ENCODE results near the gene REST. TPM values are rescaled to one million over a fixed set of nuclear protein-coding genes. Genes with fewer than 3 reads are reported as not detected.

REST gene
- total and polyA plus RNA-seq, 9 of the 15 experiments (the other 6 are each of a cell fraction or from before 2014, with no cell fraction given), result 2.9 to 24.0 (median 19.2) TPM

DNA sequence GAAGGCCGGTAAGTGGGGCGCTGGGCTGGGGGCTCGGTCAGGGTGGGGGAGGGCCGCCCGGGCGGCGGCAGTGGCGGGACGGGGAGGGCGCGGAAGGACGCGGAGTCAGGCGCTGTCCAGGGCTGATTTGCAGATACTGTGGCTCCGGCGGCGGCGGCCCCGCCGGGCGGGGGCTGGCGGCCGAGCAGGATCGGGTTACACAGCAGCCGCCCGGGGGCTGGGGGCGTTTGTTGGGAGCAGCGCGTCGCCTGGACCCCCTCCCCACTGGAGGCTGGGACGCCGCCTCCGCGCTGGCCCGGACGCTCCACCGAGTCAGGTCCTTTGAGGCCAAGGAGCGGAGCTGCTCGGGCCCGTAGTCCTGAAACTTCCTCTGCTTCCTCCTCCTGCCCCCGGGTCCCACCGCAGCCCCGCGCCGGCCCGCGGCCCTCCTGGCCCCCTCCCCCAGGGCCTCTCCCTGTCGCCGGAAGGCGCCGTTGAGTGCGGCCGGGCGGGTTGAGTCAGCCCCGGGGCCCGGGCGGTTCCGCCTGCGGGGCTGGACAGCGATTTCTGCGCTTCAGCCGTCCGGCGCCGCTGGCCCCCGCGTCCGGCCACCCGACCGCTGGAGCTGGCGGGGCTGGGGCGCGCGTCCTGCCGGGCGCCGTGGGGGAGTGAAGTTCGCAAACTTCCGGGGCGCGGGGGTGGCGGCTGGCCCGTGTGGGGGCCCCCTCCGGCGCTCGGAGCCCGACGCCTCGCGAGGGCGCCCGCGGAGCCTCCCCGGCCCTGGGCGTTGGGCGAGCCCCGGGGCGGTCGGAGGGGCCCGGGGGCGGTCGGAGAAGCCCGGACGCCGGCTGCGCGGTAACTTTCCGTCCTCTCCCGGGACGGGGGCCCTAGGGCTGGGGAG is 746 bp downstream of the REST start (continued):
- TF ChIP-seq, protein P1, sequence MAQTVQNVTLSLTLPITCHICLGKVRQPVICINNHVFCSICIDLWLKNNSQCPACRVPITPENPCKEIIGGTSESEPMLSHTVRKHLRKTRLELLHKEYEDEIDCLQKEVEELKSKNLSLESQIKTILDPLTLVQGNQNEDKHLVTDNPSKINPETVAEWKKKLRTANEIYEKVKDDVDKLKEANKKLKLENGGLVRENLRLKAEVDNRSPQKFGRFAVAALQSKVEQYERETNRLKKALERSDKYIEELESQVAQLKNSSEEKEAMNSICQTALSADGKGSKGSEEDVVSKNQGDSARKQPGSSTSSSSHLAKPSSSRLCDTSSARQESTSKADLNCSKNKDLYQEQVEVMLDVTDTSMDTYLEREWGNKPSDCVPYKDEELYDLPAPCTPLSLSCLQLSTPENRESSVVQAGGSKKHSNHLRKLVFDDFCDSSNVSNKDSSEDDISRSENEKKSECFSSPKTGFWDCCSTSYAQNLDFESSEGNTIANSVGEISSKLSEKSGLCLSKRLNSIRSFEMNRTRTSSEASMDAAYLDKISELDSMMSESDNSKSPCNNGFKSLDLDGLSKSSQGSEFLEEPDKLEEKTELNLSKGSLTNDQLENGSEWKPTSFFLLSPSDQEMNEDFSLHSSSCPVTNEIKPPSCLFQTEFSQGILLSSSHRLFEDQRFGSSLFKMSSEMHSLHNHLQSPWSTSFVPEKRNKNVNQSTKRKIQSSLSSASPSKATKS (CRISPR knock-in tag; IDR thresholded peaks at IDR 0.05), result no peak
- TF ChIP-seq, protein P2, sequence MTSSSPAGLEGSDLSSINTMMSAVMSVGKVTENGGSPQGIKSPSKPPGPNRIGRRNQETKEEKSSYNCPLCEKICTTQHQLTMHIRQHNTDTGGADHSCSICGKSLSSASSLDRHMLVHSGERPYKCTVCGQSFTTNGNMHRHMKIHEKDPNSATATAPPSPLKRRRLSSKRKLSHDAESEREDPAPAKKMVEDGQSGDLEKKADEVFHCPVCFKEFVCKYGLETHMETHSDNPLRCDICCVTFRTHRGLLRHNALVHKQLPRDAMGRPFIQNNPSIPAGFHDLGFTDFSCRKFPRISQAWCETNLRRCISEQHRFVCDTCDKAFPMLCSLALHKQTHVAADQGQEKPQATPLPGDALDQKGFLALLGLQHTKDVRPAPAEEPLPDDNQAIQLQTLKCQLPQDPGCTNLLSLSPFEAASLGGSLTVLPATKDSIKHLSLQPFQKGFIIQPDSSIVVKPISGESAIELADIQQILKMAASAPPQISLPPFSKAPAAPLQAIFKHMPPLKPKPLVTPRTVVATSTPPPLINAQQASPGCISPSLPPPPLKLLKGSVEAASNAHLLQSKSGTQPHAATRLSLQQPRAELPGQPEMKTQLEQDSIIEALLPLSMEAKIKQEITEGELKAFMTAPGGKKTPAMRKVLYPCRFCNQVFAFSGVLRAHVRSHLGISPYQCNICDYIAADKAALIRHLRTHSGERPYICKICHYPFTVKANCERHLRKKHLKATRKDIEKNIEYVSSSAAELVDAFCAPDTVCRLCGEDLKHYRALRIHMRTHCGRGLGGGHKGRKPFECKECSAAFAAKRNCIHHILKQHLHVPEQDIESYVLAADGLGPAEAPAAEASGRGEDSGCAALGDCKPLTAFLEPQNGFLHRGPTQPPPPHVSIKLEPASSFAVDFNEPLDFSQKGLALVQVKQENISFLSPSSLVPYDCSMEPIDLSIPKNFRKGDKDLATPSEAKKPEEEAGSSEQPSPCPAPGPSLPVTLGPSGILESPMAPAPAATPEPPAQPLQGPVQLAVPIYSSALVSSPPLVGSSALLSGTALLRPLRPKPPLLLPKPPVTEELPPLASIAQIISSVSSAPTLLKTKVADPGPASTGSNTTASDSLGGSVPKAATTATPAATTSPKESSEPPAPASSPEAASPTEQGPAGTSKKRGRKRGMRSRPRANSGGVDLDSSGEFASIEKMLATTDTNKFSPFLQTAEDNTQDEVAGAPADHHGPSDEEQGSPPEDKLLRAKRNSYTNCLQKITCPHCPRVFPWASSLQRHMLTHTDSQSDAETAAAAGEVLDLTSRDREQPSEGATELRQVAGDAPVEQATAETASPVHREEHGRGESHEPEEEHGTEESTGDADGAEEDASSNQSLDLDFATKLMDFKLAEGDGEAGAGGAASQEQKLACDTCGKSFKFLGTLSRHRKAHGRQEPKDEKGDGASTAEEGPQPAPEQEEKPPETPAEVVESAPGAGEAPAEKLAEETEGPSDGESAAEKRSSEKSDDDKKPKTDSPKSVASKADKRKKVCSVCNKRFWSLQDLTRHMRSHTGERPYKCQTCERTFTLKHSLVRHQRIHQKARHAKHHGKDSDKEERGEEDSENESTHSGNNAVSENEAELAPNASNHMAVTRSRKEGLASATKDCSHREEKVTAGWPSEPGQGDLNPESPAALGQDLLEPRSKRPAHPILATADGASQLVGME (CRISPR knock-in tag; IDR thresholded peaks at IDR 0.05), result 0 out of 2 replicates have a peak, but pooled peaks have one; percentile 52
- TF ChIP-seq, protein P3, sequence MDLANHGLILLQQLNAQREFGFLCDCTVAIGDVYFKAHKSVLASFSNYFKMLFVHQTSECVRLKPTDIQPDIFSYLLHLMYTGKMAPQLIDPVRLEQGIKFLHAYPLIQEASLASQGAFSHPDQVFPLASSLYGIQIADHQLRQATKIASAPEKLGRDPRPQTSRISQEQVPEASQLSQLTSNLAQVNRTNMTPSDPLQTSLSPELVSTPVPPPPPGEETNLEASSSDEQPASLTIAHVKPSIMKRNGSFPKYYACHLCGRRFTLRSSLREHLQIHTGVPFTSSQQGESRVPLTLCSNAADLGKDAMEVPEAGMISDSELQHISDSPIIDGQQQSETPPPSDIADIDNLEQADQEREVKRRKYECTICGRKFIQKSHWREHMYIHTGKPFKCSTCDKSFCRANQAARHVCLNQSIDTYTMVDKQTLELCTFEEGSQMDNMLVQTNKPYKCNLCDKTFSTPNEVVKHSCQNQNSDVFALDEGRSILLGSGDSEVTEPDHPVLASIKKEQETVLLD (IDR thresholded peaks at IDR 0.05), result no peak
- no peak for TF ChIP-seq MTA2 (IDR thresholded peaks at IDR 0.05; ENCODE audit: low read depth)
- no peak for TF ChIP-seq TCF3 (CRISPR knock-in tag; IDR thresholded peaks at IDR 0.05)
- TF ChIP-seq, protein P4, sequence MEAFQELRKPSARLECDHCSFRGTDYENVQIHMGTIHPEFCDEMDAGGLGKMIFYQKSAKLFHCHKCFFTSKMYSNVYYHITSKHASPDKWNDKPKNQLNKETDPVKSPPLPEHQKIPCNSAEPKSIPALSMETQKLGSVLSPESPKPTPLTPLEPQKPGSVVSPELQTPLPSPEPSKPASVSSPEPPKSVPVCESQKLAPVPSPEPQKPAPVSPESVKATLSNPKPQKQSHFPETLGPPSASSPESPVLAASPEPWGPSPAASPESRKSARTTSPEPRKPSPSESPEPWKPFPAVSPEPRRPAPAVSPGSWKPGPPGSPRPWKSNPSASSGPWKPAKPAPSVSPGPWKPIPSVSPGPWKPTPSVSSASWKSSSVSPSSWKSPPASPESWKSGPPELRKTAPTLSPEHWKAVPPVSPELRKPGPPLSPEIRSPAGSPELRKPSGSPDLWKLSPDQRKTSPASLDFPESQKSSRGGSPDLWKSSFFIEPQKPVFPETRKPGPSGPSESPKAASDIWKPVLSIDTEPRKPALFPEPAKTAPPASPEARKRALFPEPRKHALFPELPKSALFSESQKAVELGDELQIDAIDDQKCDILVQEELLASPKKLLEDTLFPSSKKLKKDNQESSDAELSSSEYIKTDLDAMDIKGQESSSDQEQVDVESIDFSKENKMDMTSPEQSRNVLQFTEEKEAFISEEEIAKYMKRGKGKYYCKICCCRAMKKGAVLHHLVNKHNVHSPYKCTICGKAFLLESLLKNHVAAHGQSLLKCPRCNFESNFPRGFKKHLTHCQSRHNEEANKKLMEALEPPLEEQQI (IDR thresholded peaks at IDR 0.05), result no peak
- no peak for TF ChIP-seq ESRRB (CRISPR knock-in tag; IDR thresholded peaks at IDR 0.05; ENCODE audit: borderline replicate concordance)
- TF ChIP-seq, protein P5, sequence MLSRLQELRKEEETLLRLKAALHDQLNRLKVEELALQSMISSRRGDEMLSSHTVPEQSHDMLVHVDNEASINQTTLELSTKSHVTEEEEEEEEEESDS (CRISPR knock-in tag; IDR thresholded peaks at IDR 0.05), result no peak
- no peak for TF ChIP-seq HIVEP1 (CRISPR knock-in tag; IDR thresholded peaks at IDR 0.05)
- no peak for TF ChIP-seq PTRF (tag; IDR thresholded peaks at IDR 0.05)
- TF ChIP-seq TSC22D4 (tag; IDR thresholded peaks at IDR 0.05), result no peak
- TF ChIP-seq, protein P6, sequence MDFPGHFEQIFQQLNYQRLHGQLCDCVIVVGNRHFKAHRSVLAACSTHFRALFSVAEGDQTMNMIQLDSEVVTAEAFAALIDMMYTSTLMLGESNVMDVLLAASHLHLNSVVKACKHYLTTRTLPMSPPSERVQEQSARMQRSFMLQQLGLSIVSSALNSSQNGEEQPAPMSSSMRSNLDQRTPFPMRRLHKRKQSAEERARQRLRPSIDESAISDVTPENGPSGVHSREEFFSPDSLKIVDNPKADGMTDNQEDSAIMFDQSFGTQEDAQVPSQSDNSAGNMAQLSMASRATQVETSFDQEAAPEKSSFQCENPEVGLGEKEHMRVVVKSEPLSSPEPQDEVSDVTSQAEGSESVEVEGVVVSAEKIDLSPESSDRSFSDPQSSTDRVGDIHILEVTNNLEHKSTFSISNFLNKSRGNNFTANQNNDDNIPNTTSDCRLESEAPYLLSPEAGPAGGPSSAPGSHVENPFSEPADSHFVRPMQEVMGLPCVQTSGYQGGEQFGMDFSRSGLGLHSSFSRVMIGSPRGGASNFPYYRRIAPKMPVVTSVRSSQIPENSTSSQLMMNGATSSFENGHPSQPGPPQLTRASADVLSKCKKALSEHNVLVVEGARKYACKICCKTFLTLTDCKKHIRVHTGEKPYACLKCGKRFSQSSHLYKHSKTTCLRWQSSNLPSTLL (IDR thresholded peaks at IDR 0.05), result no peak

Measured in K562 (cell line).